RWPE1 (cell line): ENCODE results near the gene ALK.

Experiments used
- CTCF ChIA-PET: fragments of 350-600 bp; sonication (Branson Sonifier 250); formaldehyde crosslinking; extraction: SDS; loops from one replicate; lab custom pipeline; 2021; lab: Yijun Ruan, JAX
- POLR2A ChIA-PET: fragments of 400-600 bp; formaldehyde crosslinking; extraction: SDS; loops from one replicate; lab custom pipeline; 2020; ENCODE audit warnings: antibody characterized with exemption; ENCODE audit not compliant: low non-redundant PET; lab: Yijun Ruan, JAX
- DNase-seq: peaks from one replicate; pipeline ENCODE4 v3.0.0; 2012; ENCODE audit warnings: low spot score
- H3K27ac ChIP-seq: fragments of 450-650 bp; 2 replicates; pipeline ENCODE4 v1.5.1; 2017
- CTCF ChIP-seq: fragments of 450-650 bp; conservative IDR thresholded peaks from 2 replicates; pipeline ENCODE4 v1.5.1; 2017; ENCODE audit warnings: low read depth, mild to moderate bottlenecking

The ALK gene

DNA sequence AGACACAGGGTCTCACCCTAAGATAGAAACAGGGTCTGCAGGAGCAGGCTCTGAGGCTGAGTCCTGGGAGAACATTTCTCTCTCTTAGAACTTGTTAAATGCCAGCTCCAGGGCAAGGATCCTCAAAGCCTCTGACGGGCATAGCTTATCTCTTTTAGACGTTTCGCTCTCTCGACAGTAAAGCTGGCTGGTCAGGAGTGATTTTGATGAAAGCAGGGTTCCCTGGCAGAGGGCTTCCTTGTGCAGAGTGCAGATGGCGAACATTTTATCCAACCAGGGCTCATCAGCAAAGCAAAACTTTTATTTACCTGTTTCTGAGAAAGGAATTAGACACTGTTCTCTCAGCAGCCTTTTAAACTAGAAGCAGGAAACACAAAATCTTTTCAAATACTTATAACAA, 350.8 kb downstream of the ALK start:
- no peak for TF ChIP-seq CTCF
- DNase-seq, result no peak
- POLR2A ChIA-PET, result no interaction called here
- CTCF ChIA-PET, result no interaction called here
- no peak overlapping the region for H3K27ac ChIP-seq

- TF ChIP-seq CTCF, result no peak
- ChIA-PET CTCF (interaction anchor here (0.6 to 0.7 kb wide), 2 partner anchors 538 to 844 kb away, joined by 3 to 5 read pairs; no protein-coding TSS in a partner anchor), POLR2A (no interaction called here)
- DNase-seq, result no peak
- no peak overlapping the region for H3K27ac ChIP-seq
Measured at GRCh38 chr2:29567906-29568520, 353.4 kb downstream of the ALK start.

DNA sequence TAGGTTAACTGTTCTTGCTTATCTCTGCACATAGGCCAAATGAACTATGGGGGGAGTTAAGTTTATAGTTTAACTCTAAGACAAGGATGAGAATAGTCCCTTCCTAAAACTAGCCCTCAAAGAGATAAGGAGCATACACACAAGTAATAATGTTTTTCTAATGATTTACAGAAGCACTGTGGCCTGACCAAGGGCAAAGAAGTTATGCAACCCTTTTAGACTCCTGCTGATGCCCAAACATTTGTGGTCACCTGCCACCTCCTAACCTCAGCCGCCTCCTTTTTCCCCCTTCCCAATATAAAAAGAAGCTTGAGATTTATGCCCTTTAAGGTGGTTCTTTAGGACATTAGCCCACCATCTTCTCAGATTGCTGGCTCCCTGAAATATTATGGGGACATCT, 357.7 kb downstream of the ALK start:
- no peak for DNase-seq
- ChIA-PET POLR2A (no interaction called here), CTCF (no interaction called here)
- no peak overlapping the region for H3K27ac ChIP-seq
- TF ChIP-seq CTCF, result no peak

- no peak for DNase-seq
- POLR2A ChIA-PET, result no interaction called here
- no peak for TF ChIP-seq CTCF
- H3K27ac ChIP-seq, result no peak overlapping the region
- CTCF ChIA-PET, result no interaction called here
Measured at GRCh38 chr2:29562896-29563295, 358.5 kb downstream of the ALK start.

GRCh38 chr2:29562319-29562718, 359.1 kb downstream of the ALK start:
- no peak overlapping the region for H3K27ac ChIP-seq
- ChIA-PET CTCF (no interaction called here), POLR2A (no interaction called here)
- TF ChIP-seq CTCF, result no peak
- DNase-seq, result no peak

DNA sequence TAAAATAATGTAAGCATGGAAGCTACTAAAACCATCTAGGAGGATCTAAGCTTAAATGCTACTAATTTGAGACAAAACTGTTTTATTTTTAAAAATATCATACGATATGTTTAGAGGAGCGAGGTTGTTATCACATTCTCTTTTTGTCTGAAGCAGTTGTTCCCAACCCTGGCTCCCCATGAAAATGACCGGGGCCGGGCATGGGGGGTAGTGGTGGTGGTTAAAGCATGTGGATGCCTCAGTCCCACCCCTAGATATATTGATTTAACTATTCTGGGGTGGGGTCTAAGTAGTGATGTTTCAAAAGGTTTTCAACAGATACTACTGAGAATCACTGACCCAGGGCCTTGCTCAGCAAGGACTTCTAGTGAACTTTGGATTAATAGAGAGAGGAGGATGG, 359.8 kb downstream of the ALK start:
- H3K27ac ChIP-seq, result no peak overlapping the region
- TF ChIP-seq CTCF, result no peak
- ChIA-PET CTCF (no interaction called here), POLR2A (no interaction called here)
- no peak for DNase-seq
